Measurements from ENCODE around the gene ALK. TPM values are rescaled to one million over a fixed set of nuclear protein-coding genes. Genes with fewer than 3 reads are reported as not detected.

Gene ALK
- polyA plus RNA-seq, 2 of the 4 experiments (the other 2 are of a cell fraction): not detected

DNA sequence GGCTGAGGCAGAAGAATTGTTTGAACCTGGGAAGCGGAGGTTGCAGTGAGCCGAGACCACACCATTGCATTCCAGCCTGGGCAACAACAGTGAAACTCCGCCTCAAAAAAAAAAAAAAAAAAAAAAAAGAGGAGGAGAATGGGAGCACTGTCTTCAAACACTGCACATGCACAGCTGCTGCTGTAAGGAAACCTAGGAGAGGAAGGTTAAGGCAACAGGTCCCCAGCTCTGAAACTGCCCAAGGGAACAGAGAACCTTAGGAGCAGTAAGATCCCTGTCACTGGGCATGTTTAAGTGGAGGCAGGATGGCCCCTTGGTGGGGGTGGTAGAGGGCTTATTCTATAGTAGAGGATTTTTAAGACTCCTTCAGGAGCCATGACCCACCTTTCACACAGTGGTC is 695.0 kb downstream of the ALK start (continued):
- TF ChIP-seq, protein P1, sequence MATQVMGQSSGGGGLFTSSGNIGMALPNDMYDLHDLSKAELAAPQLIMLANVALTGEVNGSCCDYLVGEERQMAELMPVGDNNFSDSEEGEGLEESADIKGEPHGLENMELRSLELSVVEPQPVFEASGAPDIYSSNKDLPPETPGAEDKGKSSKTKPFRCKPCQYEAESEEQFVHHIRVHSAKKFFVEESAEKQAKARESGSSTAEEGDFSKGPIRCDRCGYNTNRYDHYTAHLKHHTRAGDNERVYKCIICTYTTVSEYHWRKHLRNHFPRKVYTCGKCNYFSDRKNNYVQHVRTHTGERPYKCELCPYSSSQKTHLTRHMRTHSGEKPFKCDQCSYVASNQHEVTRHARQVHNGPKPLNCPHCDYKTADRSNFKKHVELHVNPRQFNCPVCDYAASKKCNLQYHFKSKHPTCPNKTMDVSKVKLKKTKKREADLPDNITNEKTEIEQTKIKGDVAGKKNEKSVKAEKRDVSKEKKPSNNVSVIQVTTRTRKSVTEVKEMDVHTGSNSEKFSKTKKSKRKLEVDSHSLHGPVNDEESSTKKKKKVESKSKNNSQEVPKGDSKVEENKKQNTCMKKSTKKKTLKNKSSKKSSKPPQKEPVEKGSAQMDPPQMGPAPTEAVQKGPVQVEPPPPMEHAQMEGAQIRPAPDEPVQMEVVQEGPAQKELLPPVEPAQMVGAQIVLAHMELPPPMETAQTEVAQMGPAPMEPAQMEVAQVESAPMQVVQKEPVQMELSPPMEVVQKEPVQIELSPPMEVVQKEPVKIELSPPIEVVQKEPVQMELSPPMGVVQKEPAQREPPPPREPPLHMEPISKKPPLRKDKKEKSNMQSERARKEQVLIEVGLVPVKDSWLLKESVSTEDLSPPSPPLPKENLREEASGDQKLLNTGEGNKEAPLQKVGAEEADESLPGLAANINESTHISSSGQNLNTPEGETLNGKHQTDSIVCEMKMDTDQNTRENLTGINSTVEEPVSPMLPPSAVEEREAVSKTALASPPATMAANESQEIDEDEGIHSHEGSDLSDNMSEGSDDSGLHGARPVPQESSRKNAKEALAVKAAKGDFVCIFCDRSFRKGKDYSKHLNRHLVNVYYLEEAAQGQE (IDR thresholded peaks at IDR 0.05): no peak
- no peak for TF ChIP-seq KDM5A (IDR thresholded peaks at IDR 0.05)
- TF ChIP-seq ZFP36 (IDR thresholded peaks at IDR 0.05; ENCODE audit: borderline replicate concordance, partially characterized antibody): no peak
- no peak for TF ChIP-seq JUN (IDR thresholded peaks at IDR 0.05)
- TF ChIP-seq CEBPB (IDR thresholded peaks at IDR 0.05): no peak

DNA sequence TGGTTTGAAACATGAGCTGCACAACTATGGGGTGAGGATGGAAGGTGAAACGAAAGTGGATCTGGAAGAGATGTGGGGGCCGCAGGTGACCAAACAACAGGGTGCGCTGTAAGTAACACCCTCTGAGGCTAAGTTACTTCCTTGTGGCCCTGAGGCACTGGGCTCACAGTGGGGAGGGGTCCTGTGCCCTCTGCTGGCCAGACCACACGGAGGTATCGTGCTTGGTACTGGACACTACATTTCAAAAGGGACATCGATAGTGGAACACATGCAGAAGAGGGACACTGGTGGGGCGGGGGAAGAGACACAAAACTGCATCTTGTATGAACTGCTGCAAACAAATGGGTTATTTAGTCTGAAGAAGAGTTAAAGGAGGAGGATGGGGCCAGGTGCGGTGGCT is 695.6 kb downstream of the ALK start:
- ATAC-seq: no peak
- ChIA-PET CTCF (interaction anchor here (1.1 to 1.4 kb wide), 2 partner anchors 13 to 585 kb away, joined by 3 to 4 read pairs; no protein-coding TSS in a partner anchor), POLR2A (interaction anchor here (0.6 kb wide), 1 partner anchor 870 kb away, joined by 6 read pairs; no protein-coding TSS in a partner anchor)
- peaks cover 12% of the 10 kb centered on the region; the same call in 1 of the 3 replicates for H3K4me1 ChIP-seq
- TF ChIP-seq, protein P2, sequence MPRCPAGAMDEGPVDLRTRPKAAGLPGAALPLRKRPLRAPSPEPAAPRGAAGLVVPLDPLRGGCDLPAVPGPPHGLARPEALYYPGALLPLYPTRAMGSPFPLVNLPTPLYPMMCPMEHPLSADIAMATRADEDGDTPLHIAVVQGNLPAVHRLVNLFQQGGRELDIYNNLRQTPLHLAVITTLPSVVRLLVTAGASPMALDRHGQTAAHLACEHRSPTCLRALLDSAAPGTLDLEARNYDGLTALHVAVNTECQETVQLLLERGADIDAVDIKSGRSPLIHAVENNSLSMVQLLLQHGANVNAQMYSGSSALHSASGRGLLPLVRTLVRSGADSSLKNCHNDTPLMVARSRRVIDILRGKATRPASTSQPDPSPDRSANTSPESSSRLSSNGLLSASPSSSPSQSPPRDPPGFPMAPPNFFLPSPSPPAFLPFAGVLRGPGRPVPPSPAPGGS (IDR thresholded peaks at IDR 0.05): no peak
- no peak for TF ChIP-seq RARB (CRISPR knock-in tag; IDR thresholded peaks at IDR 0.05)
- TF ChIP-seq KDM5A (IDR thresholded peaks at IDR 0.05): no peak
- TF ChIP-seq HEYL (CRISPR knock-in tag; IDR thresholded peaks at IDR 0.05): no peak
- TF ChIP-seq ZFP36 (IDR thresholded peaks at IDR 0.05; ENCODE audit: borderline replicate concordance, partially characterized antibody): no peak
- TF ChIP-seq, protein P3, sequence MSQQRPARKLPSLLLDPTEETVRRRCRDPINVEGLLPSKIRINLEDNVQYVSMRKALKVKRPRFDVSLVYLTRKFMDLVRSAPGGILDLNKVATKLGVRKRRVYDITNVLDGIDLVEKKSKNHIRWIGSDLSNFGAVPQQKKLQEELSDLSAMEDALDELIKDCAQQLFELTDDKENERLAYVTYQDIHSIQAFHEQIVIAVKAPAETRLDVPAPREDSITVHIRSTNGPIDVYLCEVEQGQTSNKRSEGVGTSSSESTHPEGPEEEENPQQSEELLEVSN (IDR thresholded peaks at IDR 0.05; ENCODE audit: borderline replicate concordance, low read depth): no peak
- TF ChIP-seq, protein P4, sequence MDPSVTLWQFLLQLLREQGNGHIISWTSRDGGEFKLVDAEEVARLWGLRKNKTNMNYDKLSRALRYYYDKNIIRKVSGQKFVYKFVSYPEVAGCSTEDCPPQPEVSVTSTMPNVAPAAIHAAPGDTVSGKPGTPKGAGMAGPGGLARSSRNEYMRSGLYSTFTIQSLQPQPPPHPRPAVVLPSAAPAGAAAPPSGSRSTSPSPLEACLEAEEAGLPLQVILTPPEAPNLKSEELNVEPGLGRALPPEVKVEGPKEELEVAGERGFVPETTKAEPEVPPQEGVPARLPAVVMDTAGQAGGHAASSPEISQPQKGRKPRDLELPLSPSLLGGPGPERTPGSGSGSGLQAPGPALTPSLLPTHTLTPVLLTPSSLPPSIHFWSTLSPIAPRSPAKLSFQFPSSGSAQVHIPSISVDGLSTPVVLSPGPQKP (IDR thresholded peaks at IDR 0.05; ENCODE audit: low read depth, low read length): no peak
- TF ChIP-seq, protein P5, sequence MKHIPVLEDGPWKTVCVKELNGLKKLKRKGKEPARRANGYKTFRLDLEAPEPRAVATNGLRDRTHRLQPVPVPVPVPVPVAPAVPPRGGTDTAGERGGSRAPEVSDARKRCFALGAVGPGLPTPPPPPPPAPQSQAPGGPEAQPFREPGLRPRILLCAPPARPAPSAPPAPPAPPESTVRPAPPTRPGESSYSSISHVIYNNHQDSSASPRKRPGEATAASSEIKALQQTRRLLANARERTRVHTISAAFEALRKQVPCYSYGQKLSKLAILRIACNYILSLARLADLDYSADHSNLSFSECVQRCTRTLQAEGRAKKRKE (CRISPR knock-in tag; IDR thresholded peaks at IDR 0.05; ENCODE audit: low read depth): no peak
- no peak for TF ChIP-seq EHF (CRISPR knock-in tag; IDR thresholded peaks at IDR 0.05)
- no peak for TF ChIP-seq POLR2A (IDR thresholded peaks at IDR 0.05; ENCODE audit: low read length)
- TF ChIP-seq JUNB (IDR thresholded peaks at IDR 0.05): no peak
- no peak for TF ChIP-seq CHD2 (IDR thresholded peaks at IDR 0.05; ENCODE audit: low read length, partially characterized antibody)
- TF ChIP-seq RCOR1 (IDR thresholded peaks at IDR 0.05; ENCODE audit: low read depth, low read length): no peak
- TF ChIP-seq, protein P6, sequence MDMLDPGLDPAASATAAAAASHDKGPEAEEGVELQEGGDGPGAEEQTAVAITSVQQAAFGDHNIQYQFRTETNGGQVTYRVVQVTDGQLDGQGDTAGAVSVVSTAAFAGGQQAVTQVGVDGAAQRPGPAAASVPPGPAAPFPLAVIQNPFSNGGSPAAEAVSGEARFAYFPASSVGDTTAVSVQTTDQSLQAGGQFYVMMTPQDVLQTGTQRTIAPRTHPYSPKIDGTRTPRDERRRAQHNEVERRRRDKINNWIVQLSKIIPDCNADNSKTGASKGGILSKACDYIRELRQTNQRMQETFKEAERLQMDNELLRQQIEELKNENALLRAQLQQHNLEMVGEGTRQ (IDR thresholded peaks at IDR 0.05): no peak
- TF ChIP-seq, protein P7, sequence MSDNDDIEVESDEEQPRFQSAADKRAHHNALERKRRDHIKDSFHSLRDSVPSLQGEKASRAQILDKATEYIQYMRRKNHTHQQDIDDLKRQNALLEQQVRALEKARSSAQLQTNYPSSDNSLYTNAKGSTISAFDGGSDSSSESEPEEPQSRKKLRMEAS (IDR thresholded peaks at IDR 0.05): no peak
- TF ChIP-seq, protein P8, sequence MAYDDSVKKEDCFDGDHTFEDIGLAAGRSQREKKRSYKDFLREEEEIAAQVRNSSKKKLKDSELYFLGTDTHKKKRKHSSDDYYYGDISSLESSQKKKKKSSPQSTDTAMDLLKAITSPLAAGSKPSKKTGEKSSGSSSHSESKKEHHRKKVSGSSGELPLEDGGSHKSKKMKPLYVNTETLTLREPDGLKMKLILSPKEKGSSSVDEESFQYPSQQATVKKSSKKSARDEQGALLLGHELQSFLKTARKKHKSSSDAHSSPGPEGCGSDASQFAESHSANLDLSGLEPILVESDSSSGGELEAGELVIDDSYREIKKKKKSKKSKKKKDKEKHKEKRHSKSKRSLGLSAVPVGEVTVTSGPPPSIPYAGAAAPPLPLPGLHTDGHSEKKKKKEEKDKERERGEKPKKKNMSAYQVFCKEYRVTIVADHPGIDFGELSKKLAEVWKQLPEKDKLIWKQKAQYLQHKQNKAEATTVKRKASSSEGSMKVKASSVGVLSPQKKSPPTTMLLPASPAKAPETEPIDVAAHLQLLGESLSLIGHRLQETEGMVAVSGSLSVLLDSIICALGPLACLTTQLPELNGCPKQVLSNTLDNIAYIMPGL (CRISPR knock-in tag; IDR thresholded peaks at IDR 0.05; ENCODE audit: borderline replicate concordance): no peak
- TF ChIP-seq CBX2 (IDR thresholded peaks at IDR 0.05; ENCODE audit: borderline replicate concordance, low read depth): no peak
- WGBS (ENCODE audit: missing lambda C conversion rate): 46% methylated on average over 8 of the region's 8 CpGs
- H3K9me3 ChIP-seq: no peaks in the 10 kb centered on the region
- no peak overlapping the region for H3K4me2 ChIP-seq
- FAIRE-seq: no peak
- H3K4me3 ChIP-seq: no peak overlapping the region
- H3K27ac ChIP-seq: no peak overlapping the region
- DNase-seq (ENCODE audit: low read depth in 1 of 2, low spot score in 1 of 2): no peak

Measured in A549 (cell line).